ENCODE results near the gene HSPA8. TPM values are rescaled to one million over a fixed set of nuclear protein-coding genes. Genes with fewer than 3 reads are reported as not detected.

Gene HSPA8
- total and polyA plus RNA-seq, 2 of the 4 experiments (the other 2 are of a cell fraction): 2,309 to 4,346 TPM

DNA sequence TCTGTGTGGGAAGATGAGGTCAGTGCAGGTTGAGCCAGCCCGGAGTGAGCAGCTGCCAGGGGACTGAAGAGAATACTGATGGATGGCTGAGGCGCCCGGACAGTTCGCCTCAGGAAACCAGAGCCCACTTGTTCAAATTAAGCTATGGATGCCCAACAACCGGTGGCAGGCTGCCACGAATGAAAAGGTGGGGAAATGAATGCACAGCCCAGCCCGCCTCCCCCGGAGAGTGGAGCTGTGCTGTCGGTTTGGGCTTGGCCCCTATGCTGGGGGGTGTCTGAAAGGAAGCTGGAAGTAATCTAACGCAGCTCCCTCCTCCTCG is 21.9 kb downstream of the HSPA8 start:
- H2AK5ac ChIP-seq (ENCODE audit: low read depth, low read length): no peak overlapping the region
- BruUV-seq (replicated peaks): no TSS peak
- CTCF ChIA-PET: no interaction called here
- POLR2A ChIA-PET (ENCODE audit: unreplicated experiment): no interaction called here
- H3K4me2 ChIP-seq (ENCODE audit: low read depth, low read length): no peak overlapping the region
- no peak overlapping the region for H2BK15ac ChIP-seq (ENCODE audit: low read depth, low read length)
- H3K9ac ChIP-seq (ENCODE audit: low read depth, low read length): no peak overlapping the region
- no peaks in the 10 kb centered on the region for H3K9me1 ChIP-seq (ENCODE audit: insufficient read depth, low read length)
- peak overlapping the region; percentile 18 for H2AK9ac ChIP-seq (replicated peaks; ENCODE audit: low read depth, low read length, poor library complexity)
- H3K9me3 ChIP-seq (ENCODE audit: control insufficient read depth, insufficient read depth, low read length): no peaks in the 10 kb centered on the region
- dilution Hi-C loops (cut with HindIII; ENCODE audit: low sequenced_read_pairs, unreplicated experiment): loop anchor here (25.0 kb wide), 1 partner anchor 178 kb away; no protein-coding TSS in a partner anchor
- WGBS, 2 experiments (ENCODE audit: extremely low coverage in 2 of 2, insufficient read length in 1 of 2): 24% methylated on average over 6 of the region's 11 CpGs; no CpG with 5 or more reads in 1 of the 2 experiments
- no peak overlapping the region for H3K18ac ChIP-seq (ENCODE audit: low read depth, low read length)
- H3K23ac ChIP-seq (ENCODE audit: low read depth, low read length): no peak overlapping the region
- H2BK120ac ChIP-seq (ENCODE audit: low read depth, low read length): no peak overlapping the region
- H3K56ac ChIP-seq (ENCODE audit: extremely low read depth, insufficient read depth, low read length): no peak overlapping the region; the same call in 1 of the 2 replicates
- in situ Hi-C loops (cut with MboI; ENCODE audit: low sequenced_read_pairs): no loop called here
- no peak overlapping the region for H2BK20ac ChIP-seq (ENCODE audit: low read depth, low read length)
- DNase-seq (no peak), ATAC-seq (ENCODE audit: low read depth) (peak; percentile 48; the same call in 1 of the 2 replicates)
- H3K14ac ChIP-seq (replicated peaks; ENCODE audit: low read depth, low read length): no peak overlapping the region
- no peak overlapping the region for H4K8ac ChIP-seq (ENCODE audit: low read depth in 2 of 2, low read length in 2 of 2)
- no peak overlapping the region for H4K5ac ChIP-seq (ENCODE audit: low read depth, low read length)
- H3K79me1 ChIP-seq (ENCODE audit: low read depth in 1 of 2, low read length in 2 of 2): no peaks in the 10 kb centered on the region
- no peak overlapping the region for H3K4me3 ChIP-seq (ENCODE audit: insufficient read depth, low read depth, low read length)
- H4K20me1 ChIP-seq (ENCODE audit: insufficient read depth, low read length): no peaks in the 10 kb centered on the region; the same call in 1 of the 2 replicates
- H3K27me3 ChIP-seq (ENCODE audit: control insufficient read depth, insufficient read depth, low read length): peaks cover 1% of the 10 kb centered on the region; the same call in 1 of the 2 replicates
- H4K91ac ChIP-seq (ENCODE audit: insufficient read depth, low read depth, low read length): no peak overlapping the region
- no peak overlapping the region for H2AFZ ChIP-seq (replicated peaks; ENCODE audit: low read length, poor library complexity)
- no peaks in the 10 kb centered on the region for H3K4me1 ChIP-seq (ENCODE audit: control insufficient read depth, insufficient read depth, low read length)
- intact Hi-C loops (cut with micrococcal nuclease): no loop called here
- TF ChIP-seq SMC3 (IDR thresholded peaks at IDR 0.05; ENCODE audit: low read depth, low read length): no peak
- TF ChIP-seq FOS (IDR thresholded peaks at IDR 0.05; ENCODE audit: low read depth, low read length): no peak
- no peak for TF ChIP-seq MXI1 (IDR thresholded peaks at IDR 0.05; ENCODE audit: borderline replicate concordance, low read depth, low read length)
- TF ChIP-seq MAZ (IDR thresholded peaks at IDR 0.05; ENCODE audit: borderline replicate concordance, low read depth, low read length): no peak
- no peak for TF ChIP-seq CEBPB (IDR thresholded peaks at IDR 0.05; ENCODE audit: low read depth, low read length)
- no peak overlapping the region for H3K4ac ChIP-seq (ENCODE audit: low read depth, low read length)
- H2BK5ac ChIP-seq (ENCODE audit: low read depth, low read length, poor library complexity, severe bottlenecking): no peak overlapping the region
- no peaks in the 10 kb centered on the region for H3K36me3 ChIP-seq (ENCODE audit: control insufficient read depth, insufficient read depth, low read length)
- H3K27ac ChIP-seq (ENCODE audit: insufficient read depth, low read length): no peak overlapping the region
